HL-60 (cell line): ENCODE data around the gene PDK2.

Source experiments
- DNase-seq, 2 experiments: peaks; one replicate each; pipeline ENCODE4 v3.0.0-alpha.2; 2010 to 2020; ENCODE audit warnings: low read depth in 1 of 2, low spot score in 1 of 2
- H3K27ac ChIP-seq: fragments of 250-450 bp; sonication (Bioruptor Pico); replicated peaks from 2 replicates; pipeline ENCODE4 v1.5.1; 2020; ENCODE audit warnings: mild to moderate bottlenecking, moderate library complexity
- H3K27me3 ChIP-seq: fragments of 250-450 bp; sonication (Bioruptor Pico); 2 replicates; pipeline ENCODE4 v1.5.1; 2021; ENCODE audit warnings: mild to moderate bottlenecking, moderate library complexity; ENCODE audit not compliant: insufficient read depth, poor library complexity, severe bottlenecking
- H3K4me3 ChIP-seq: replicated peaks from 2 replicates; pipeline ENCODE4 v1.5.1; 2011; ENCODE audit warnings: mild to moderate bottlenecking, control low read depth, low read length; ENCODE audit not compliant: insufficient read depth
- GABPA ChIP-seq: IDR thresholded peaks from 2 replicates; pipeline ENCODE4 v1.6.1; 2012; ENCODE audit warnings: low read depth
- POLR2AphosphoS5 ChIP-seq: IDR thresholded peaks from 2 replicates; pipeline ENCODE4 v1.6.1; 2012; ENCODE audit warnings: low read depth
- SPI1 ChIP-seq: IDR thresholded peaks from 2 replicates; pipeline ENCODE4 v1.6.1; 2012; ENCODE audit warnings: low read depth, mild to moderate bottlenecking, borderline replicate concordance
- TF ChIP-seq, protein P1 (sequence below): IDR thresholded peaks from one replicate; pipeline ENCODE4 v1.5.1; 2011; ENCODE audit warnings: low read length, control low read depth, inconsistent platforms; ENCODE audit not compliant: insufficient read depth
- TF ChIP-seq, protein P2 (sequence below): IDR thresholded peaks from 2 replicates; pipeline ENCODE4 v1.6.1; 2012; ENCODE audit warnings: low read depth; ENCODE audit not compliant: insufficient replicate concordance

Gene PDK2

DNA sequence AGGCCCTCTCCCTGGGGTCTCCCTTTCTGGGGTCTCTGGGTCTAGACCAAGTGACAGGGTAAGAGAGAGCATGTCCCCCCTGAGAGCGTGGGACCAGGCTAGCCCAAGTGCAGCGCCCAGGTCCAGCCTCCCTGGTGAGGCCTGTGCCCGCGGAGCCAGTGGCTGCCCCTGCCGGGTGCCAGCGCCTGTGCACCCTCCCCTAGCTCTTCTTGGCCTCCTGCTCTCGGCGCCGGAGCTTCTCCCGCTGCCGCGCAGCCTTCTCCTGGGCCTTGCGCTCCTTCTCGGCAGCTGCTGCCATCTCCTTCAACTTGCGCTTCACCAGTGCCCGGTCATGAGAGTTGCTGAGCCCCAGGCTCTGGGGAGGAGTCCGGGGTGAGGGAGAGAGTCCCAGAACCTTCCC, 17.5 kb downstream of the PDK2 start:
- DNase-seq: no peak
- peaks cover 19% of the 10 kb centered on the region for H3K27me3 ChIP-seq
- TF ChIP-seq, protein P1, sequence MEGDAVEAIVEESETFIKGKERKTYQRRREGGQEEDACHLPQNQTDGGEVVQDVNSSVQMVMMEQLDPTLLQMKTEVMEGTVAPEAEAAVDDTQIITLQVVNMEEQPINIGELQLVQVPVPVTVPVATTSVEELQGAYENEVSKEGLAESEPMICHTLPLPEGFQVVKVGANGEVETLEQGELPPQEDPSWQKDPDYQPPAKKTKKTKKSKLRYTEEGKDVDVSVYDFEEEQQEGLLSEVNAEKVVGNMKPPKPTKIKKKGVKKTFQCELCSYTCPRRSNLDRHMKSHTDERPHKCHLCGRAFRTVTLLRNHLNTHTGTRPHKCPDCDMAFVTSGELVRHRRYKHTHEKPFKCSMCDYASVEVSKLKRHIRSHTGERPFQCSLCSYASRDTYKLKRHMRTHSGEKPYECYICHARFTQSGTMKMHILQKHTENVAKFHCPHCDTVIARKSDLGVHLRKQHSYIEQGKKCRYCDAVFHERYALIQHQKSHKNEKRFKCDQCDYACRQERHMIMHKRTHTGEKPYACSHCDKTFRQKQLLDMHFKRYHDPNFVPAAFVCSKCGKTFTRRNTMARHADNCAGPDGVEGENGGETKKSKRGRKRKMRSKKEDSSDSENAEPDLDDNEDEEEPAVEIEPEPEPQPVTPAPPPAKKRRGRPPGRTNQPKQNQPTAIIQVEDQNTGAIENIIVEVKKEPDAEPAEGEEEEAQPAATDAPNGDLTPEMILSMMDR: no peak
- TF ChIP-seq, protein P2, sequence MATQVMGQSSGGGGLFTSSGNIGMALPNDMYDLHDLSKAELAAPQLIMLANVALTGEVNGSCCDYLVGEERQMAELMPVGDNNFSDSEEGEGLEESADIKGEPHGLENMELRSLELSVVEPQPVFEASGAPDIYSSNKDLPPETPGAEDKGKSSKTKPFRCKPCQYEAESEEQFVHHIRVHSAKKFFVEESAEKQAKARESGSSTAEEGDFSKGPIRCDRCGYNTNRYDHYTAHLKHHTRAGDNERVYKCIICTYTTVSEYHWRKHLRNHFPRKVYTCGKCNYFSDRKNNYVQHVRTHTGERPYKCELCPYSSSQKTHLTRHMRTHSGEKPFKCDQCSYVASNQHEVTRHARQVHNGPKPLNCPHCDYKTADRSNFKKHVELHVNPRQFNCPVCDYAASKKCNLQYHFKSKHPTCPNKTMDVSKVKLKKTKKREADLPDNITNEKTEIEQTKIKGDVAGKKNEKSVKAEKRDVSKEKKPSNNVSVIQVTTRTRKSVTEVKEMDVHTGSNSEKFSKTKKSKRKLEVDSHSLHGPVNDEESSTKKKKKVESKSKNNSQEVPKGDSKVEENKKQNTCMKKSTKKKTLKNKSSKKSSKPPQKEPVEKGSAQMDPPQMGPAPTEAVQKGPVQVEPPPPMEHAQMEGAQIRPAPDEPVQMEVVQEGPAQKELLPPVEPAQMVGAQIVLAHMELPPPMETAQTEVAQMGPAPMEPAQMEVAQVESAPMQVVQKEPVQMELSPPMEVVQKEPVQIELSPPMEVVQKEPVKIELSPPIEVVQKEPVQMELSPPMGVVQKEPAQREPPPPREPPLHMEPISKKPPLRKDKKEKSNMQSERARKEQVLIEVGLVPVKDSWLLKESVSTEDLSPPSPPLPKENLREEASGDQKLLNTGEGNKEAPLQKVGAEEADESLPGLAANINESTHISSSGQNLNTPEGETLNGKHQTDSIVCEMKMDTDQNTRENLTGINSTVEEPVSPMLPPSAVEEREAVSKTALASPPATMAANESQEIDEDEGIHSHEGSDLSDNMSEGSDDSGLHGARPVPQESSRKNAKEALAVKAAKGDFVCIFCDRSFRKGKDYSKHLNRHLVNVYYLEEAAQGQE: no peak
- no peak for TF ChIP-seq POLR2AphosphoS5
- TF ChIP-seq GABPA: no peak
- no peak for TF ChIP-seq SPI1
- no peak overlapping the region for H3K4me3 ChIP-seq
- no peak overlapping the region for H3K27ac ChIP-seq

DNA sequence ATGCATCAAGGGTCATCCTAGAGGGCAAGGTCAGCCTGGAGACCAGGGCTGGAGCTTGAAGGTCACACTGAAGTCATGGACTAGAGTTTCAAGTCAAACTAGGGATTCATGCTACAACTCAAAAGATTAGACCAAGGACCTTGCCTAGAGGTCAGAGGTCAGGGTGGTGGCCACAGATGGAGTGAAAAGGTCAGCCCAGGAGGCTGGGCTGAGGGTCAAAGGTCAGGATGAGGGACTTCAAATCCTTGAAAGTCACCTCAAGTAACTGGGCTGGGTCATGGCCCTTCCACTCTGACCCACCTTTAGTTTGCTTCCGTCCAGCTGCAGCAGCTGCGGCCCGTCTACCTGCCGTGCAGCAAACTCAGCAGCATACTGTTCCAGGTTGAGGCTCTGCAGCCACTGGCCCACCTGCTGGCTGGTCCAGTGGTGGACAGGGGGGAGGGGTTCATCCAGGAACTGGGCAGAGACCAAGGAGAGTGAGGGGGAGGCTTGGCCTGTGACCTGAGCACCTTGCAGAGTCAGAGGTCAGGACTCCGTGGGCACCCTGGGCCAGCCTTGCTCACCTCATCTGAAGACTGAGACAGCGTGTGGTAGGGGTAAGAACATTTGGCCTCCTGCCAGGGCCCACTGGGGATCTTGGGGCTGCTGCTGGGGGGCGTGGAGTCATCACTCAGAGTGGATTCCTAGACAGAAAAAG, 18.6 kb downstream of the PDK2 start:
- TF ChIP-seq POLR2AphosphoS5 (no peak), GABPA (no peak)
- TF ChIP-seq, protein P1: no peak
- Histone ChIP-seq H3K4me3 (no peak overlapping the region), H3K27me3 (peaks cover 28% of the 10 kb centered on the region), H3K27ac (no peak overlapping the region)
- DNase-seq: no peak

DNA sequence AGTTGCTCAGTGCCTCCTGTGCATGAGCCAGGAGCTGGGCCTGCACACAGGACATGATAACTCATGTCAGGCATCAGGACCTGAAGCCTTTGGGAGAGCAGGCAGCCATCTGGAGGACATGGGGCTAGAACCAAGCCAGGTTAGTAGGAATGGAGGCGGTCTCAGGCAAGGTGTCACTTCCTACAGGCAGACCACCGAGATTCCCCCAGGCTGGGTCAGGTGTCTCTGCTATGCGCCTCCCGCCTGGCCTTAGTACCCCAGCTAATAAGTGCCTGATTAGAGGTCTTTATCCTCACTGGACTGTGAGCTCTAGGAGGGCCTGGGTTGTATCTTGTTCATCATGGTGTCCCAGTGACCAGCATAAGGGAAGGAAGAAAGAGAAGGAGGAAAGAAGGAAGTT, 19.2 kb downstream of the PDK2 start:
- DNase-seq: no peak
- TF ChIP-seq, protein P1: no peak
- TF ChIP-seq GABPA (no peak), SPI1 (no peak), POLR2AphosphoS5 (no peak)
- TF ChIP-seq, protein P2: no peak
- no peak overlapping the region for H3K4me3 ChIP-seq
- H3K27me3 ChIP-seq: peaks cover 31% of the 10 kb centered on the region
- no peak overlapping the region for H3K27ac ChIP-seq

DNA sequence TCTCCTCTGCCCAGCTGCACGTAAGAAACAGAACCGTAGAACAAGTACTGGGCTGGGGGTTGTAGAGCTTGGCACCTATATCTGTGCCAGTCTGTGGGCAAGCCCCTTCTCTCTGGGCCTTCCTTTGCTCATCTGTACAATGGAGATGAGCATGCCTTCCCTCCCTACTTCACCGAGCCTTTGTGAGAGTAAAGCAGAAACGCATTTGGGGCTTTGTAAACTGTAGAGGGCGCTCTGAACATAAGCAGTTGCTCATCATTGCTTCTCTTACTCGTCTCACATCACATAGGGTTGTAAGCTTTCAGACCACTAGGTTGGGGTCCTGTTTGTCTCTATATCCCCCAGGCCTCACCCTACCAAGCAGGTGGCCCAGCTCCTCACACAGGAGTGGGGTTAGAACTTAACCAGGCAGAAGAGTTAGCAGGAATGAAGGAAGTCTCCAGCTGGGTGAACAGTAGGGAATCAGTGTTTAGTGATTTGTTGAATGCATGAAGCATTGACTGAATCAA, 19.8 kb downstream of the PDK2 start:
- Histone ChIP-seq H3K4me3 (no peak overlapping the region), H3K27ac (no peak overlapping the region), H3K27me3 (peaks cover 32% of the 10 kb centered on the region)
- DNase-seq: peak in 1 of 2 experiments; percentile 65
- TF ChIP-seq, protein P2: no peak
- TF ChIP-seq, protein P1: peak; percentile 95
